HL-60 (cell line): ENCODE measurements around the gene PLK2.

ENCODE experiments used
- DNase-seq, 2 experiments: peaks; one replicate each; pipeline ENCODE4 v3.0.0-alpha.2; 2010 to 2020; ENCODE audit warnings: low read depth in 1 of 2, low spot score in 1 of 2
- H3K27ac ChIP-seq: fragments of 250-450 bp; sonication (Bioruptor Pico); replicated peaks from 2 replicates; pipeline ENCODE4 v1.5.1; 2020; ENCODE audit warnings: mild to moderate bottlenecking, moderate library complexity
- H3K27me3 ChIP-seq: fragments of 250-450 bp; sonication (Bioruptor Pico); 2 replicates; pipeline ENCODE4 v1.5.1; 2021; ENCODE audit warnings: mild to moderate bottlenecking, moderate library complexity; ENCODE audit not compliant: insufficient read depth, poor library complexity, severe bottlenecking
- H3K4me3 ChIP-seq: replicated peaks from 2 replicates; pipeline ENCODE4 v1.5.1; 2011; ENCODE audit warnings: mild to moderate bottlenecking, control low read depth, low read length; ENCODE audit not compliant: insufficient read depth
- GABPA ChIP-seq: IDR thresholded peaks from 2 replicates; pipeline ENCODE4 v1.6.1; 2012; ENCODE audit warnings: low read depth
- POLR2AphosphoS5 ChIP-seq: IDR thresholded peaks from 2 replicates; pipeline ENCODE4 v1.6.1; 2012; ENCODE audit warnings: low read depth
- SPI1 ChIP-seq: IDR thresholded peaks from 2 replicates; pipeline ENCODE4 v1.6.1; 2012; ENCODE audit warnings: low read depth, mild to moderate bottlenecking, borderline replicate concordance
- TF ChIP-seq, protein P1 (sequence below): IDR thresholded peaks from 2 replicates; pipeline ENCODE4 v1.6.1; 2012; ENCODE audit warnings: low read depth; ENCODE audit not compliant: insufficient replicate concordance
- TF ChIP-seq, protein P2 (sequence below): IDR thresholded peaks from one replicate; pipeline ENCODE4 v1.5.1; 2011; ENCODE audit warnings: low read length, control low read depth, inconsistent platforms; ENCODE audit not compliant: insufficient read depth

Gene PLK2

DNA sequence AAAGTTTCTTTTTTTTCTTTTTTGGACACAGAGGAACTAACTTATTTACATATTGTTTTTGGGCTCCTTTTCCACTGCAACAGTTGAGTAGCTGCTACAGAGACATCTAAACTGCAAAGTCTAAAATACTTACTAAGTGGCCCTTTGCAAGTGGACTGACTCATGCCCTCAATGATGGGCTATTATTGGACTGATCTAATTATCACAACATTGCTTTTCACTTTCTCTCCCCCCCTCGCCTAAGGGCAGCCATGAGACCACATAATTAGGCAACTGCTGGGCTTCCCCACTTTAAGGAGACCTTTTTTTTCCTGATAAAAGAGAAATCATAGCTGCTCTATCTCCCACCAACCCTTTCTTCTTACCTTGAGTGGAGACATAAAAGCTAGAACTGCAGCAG is 47.0 kb downstream of the PLK2 start:
- DNase-seq: no peak
- Histone ChIP-seq H3K4me3 (no peak overlapping the region), H3K27ac (no peak overlapping the region), H3K27me3 (no peaks in the 10 kb centered on the region)
- TF ChIP-seq, protein P1, sequence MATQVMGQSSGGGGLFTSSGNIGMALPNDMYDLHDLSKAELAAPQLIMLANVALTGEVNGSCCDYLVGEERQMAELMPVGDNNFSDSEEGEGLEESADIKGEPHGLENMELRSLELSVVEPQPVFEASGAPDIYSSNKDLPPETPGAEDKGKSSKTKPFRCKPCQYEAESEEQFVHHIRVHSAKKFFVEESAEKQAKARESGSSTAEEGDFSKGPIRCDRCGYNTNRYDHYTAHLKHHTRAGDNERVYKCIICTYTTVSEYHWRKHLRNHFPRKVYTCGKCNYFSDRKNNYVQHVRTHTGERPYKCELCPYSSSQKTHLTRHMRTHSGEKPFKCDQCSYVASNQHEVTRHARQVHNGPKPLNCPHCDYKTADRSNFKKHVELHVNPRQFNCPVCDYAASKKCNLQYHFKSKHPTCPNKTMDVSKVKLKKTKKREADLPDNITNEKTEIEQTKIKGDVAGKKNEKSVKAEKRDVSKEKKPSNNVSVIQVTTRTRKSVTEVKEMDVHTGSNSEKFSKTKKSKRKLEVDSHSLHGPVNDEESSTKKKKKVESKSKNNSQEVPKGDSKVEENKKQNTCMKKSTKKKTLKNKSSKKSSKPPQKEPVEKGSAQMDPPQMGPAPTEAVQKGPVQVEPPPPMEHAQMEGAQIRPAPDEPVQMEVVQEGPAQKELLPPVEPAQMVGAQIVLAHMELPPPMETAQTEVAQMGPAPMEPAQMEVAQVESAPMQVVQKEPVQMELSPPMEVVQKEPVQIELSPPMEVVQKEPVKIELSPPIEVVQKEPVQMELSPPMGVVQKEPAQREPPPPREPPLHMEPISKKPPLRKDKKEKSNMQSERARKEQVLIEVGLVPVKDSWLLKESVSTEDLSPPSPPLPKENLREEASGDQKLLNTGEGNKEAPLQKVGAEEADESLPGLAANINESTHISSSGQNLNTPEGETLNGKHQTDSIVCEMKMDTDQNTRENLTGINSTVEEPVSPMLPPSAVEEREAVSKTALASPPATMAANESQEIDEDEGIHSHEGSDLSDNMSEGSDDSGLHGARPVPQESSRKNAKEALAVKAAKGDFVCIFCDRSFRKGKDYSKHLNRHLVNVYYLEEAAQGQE: no peak
- TF ChIP-seq POLR2AphosphoS5: no peak
- no peak for TF ChIP-seq SPI1
- TF ChIP-seq, protein P2, sequence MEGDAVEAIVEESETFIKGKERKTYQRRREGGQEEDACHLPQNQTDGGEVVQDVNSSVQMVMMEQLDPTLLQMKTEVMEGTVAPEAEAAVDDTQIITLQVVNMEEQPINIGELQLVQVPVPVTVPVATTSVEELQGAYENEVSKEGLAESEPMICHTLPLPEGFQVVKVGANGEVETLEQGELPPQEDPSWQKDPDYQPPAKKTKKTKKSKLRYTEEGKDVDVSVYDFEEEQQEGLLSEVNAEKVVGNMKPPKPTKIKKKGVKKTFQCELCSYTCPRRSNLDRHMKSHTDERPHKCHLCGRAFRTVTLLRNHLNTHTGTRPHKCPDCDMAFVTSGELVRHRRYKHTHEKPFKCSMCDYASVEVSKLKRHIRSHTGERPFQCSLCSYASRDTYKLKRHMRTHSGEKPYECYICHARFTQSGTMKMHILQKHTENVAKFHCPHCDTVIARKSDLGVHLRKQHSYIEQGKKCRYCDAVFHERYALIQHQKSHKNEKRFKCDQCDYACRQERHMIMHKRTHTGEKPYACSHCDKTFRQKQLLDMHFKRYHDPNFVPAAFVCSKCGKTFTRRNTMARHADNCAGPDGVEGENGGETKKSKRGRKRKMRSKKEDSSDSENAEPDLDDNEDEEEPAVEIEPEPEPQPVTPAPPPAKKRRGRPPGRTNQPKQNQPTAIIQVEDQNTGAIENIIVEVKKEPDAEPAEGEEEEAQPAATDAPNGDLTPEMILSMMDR: no peak
- TF ChIP-seq GABPA: no peak

DNA sequence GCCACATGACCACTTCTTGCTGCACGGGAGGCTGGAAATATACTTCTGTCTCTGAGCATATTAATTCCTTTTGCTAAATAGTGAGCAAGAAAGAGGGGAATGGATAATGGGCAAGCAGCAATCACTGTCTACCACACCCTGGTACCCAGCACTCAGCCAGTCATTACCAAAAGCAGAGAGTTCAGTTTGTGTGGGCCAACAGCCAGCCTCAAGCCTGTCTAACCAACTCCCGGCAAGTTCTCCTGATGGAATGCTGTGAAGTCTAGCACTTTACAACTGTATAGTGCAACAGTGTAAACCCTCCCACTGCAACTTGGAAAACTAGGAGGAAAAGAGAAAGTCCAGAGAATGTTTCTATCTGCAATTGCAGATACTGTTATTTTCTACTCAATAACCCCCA is 47.8 kb downstream of the PLK2 start:
- no peak for DNase-seq
- TF ChIP-seq, protein P1: no peak
- TF ChIP-seq, protein P2: no peak
- TF ChIP-seq POLR2AphosphoS5: no peak
- no peak for TF ChIP-seq GABPA
- no peak for TF ChIP-seq SPI1
- no peak overlapping the region for H3K27ac ChIP-seq
- H3K4me3 ChIP-seq: no peak overlapping the region
- H3K27me3 ChIP-seq: no peaks in the 10 kb centered on the region

DNA sequence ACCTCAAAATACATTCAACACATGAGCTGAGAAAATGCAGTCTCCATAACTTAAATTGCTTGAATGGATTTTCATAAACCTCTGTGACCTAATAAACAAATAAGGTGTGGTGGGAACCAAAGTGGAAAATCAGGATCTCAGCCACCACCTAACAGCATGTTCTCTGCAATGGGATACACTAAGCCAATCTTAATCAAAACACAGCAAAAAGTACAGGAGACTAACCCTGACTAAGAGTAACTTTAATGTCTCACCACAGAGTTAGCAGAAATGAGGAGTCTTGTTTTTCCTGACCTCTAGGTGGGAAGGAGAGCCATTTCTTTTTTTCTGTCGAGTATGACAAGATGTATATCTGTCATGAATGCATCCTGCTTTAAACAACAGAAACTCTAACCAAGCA is 48.5 kb downstream of the PLK2 start:
- TF ChIP-seq POLR2AphosphoS5 (no peak), GABPA (no peak), SPI1 (no peak)
- TF ChIP-seq, protein P1: no peak
- TF ChIP-seq, protein P2: no peak
- Histone ChIP-seq H3K27ac (no peak overlapping the region), H3K27me3 (no peaks in the 10 kb centered on the region), H3K4me3 (no peak overlapping the region)
- no peak for DNase-seq
